ENCODE data around the gene MSH5. TPM values are rescaled to one million over a fixed set of nuclear protein-coding genes. Genes with fewer than 3 reads are reported as not detected.

MSH5 gene
- total and polyA plus RNA-seq, 2 of the 13 experiments (the other 11 are each of a cell fraction or from before 2014, with no cell fraction given), result 10.2 to 38.7 TPM

DNA sequence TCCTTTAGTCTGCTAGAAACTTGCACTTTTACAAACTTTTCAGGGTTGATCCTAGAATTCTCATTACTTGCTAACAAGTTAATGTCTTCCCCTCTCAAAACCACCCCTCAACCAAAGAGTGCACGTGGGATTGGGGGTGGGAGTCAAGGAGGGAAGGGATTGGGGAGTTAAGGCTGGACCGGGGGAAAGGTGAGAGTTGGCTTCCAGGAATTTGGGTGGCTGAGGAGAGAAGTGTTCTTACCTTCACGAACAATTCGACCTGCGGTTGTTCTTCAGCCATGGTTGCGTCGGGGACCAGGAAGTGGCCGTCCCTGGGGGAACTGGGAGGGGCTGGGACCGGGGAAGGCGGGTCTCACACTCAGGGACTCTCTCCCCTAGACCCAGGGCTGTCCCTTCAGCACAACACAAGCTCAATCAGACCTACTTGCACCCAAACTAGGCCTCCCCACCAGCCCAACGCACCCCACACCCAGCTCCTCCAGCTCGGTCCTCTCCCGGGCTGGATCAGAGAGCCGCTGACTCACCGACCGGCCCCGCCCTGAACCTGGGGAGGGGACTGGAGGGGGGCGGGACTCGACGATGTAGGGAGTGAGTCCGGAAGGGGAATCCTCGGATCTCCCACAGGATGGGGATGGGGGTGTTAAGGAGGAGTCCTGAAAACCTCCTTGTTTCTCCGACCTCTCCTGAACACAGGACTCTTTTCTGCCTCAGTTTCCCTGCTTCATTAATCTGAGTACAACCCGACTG lies 3.6 kb upstream of the MSH5 start, which contains the start of gene CLIC1:
TSS of gene CLIC1 (minus strand) at position 510 of the 747 bp plus-strand sequence. CDS start at position 280, 230 bp downstream.
- peak within 1 kb of the TSS; percentile 98 for H3K4me2 ChIP-seq (ENCODE audit: low read depth, low read length)
- H4K20me1 ChIP-seq (ENCODE audit: insufficient read depth, low read length), result peaks cover 24% of the 10 kb centered on the region; the same call in 1 of the 2 replicates
- ATAC-seq (peak; percentile 55), FAIRE-seq (peak; percentile 76), DNase-seq (ENCODE audit: low spot score) (peak; percentile 88)
- peaks cover 73% of the 10 kb centered on the region for H3K4me1 ChIP-seq (ENCODE audit: insufficient read depth, low read length)
- intact Hi-C loops (cut with micrococcal nuclease; ENCODE audit: unreplicated experiment), result loop anchor here (5.0 kb wide), 2 partner anchors 34 to 71 kb away; partner anchors contain the start of genes ABHD16A and LSM2
- no peaks in the 10 kb centered on the region for H3K9me3 ChIP-seq (ENCODE audit: low read length)
- peak within 1 kb of the TSS; percentile 99 for H3K27ac ChIP-seq (ENCODE audit: extremely low read length, insufficient read depth, low read length)
- peaks cover 16 to 32% of the 10 kb centered on the region in 2 experiments for H3K36me3 ChIP-seq (replicated peaks in 1 of 2; ENCODE audit: control insufficient read depth in 1 of 2, insufficient read depth in 2 of 2, low read length in 2 of 2)
- TSS peak; percentile 60 for BruUV-seq (replicated peaks)
- no peak within 1 kb of the TSS for H2AFZ ChIP-seq (ENCODE audit: low read length)
- POLR2A ChIA-PET, result interaction anchor here (0.5 to 11.3 kb wide), 35 partner anchors 7 to 1236 kb away, joined by 3 to 279 read pairs (median 20); partner anchors contain the start of genes ABHD16A, APOM, BAG6 and C6orf47
- peaks cover 41% of the 10 kb centered on the region for H3K79me2 ChIP-seq (ENCODE audit: insufficient read depth, low read length)
- CTCF ChIA-PET (ENCODE audit: low intra/inter-chr PET ratio, low total read pairs), result no interaction called here
- H3K9ac ChIP-seq (ENCODE audit: insufficient read depth, low read depth, low read length), result peak within 1 kb of the TSS; percentile 98
- no peaks in the 10 kb centered on the region; a peak in 1 of 5 replicates for H3K27me3 ChIP-seq (ENCODE audit: control insufficient read depth in 1 of 2, insufficient read depth in 2 of 2, low read length in 2 of 2)
- in situ Hi-C loops (cut with HindIII; ENCODE audit: extremely low pct_ligation_motif_present, low pct_unique_long_range_greater_than_20kb), result no loop called here
- H3K4me3 ChIP-seq (replicated peaks in 1 of 3; ENCODE audit: insufficient read depth in 1 of 3, low read depth in 2 of 3, low read length in 3 of 3), result peak within 1 kb of the TSS; percentile 71 to 92 (median 92)
- WGBS (ENCODE audit: low lambda C conversion rate), result under 1% methylated on average over 22 of the region's 24 CpGs
- TF ChIP-seq TAF15 (IDR thresholded peaks at IDR 0.05; ENCODE audit: low read depth, low read length, poor library complexity, severe bottlenecking) (peak; percentile 68), KLF12 (CRISPR knock-in tag; IDR thresholded peaks at IDR 0.05; ENCODE audit: borderline replicate concordance) (no peak), GZF1 (CRISPR knock-in tag; IDR thresholded peaks at IDR 0.05) (peak; percentile 36; the same call in 1 of the 2 replicates), ZNF562 (CRISPR knock-in tag; IDR thresholded peaks at IDR 0.05; ENCODE audit: borderline replicate concordance) (no peak), ZNF674 (CRISPR knock-in tag; IDR thresholded peaks at IDR 0.05; ENCODE audit: low read depth) (no peak), MED13 (CRISPR knock-in tag; IDR thresholded peaks at IDR 0.05) (no peak), ZNF816 (CRISPR knock-in tag; IDR thresholded peaks at IDR 0.05; ENCODE audit: borderline replicate concordance) (peak; percentile 51; the same call in 1 of the 2 replicates), RFX3 (CRISPR knock-in tag; IDR thresholded peaks at IDR 0.05) (no peak), HNRNPH1 (optimal IDR thresholded peaks at IDR 0.05; ENCODE audit: low read depth, low read length) (peak; percentile 92), ZNF329 (CRISPR knock-in tag; IDR thresholded peaks at IDR 0.05; ENCODE audit: low read depth) (0 out of 2 replicates have a peak, but pooled peaks have one; percentile 52), ZSCAN9 (CRISPR knock-in tag; IDR thresholded peaks at IDR 0.05; ENCODE audit: borderline replicate concordance) (peak; percentile 92), REL (CRISPR knock-in tag; conservative IDR thresholded peaks at IDR 0.05) (peak; percentile 79; the same call in 1 of the 2 replicates), PHF5A (CRISPR knock-in tag; IDR thresholded peaks at IDR 0.05; ENCODE audit: low read depth, unreplicated experiment) (no peak), SIX4 (CRISPR knock-in tag; IDR thresholded peaks at IDR 0.05) (0 out of 2 replicates have a peak, but pooled peaks have one; percentile 20), ZNF17 (CRISPR knock-in tag; IDR thresholded peaks at IDR 0.05) (no peak)
- TF ChIP-seq, protein P1, sequence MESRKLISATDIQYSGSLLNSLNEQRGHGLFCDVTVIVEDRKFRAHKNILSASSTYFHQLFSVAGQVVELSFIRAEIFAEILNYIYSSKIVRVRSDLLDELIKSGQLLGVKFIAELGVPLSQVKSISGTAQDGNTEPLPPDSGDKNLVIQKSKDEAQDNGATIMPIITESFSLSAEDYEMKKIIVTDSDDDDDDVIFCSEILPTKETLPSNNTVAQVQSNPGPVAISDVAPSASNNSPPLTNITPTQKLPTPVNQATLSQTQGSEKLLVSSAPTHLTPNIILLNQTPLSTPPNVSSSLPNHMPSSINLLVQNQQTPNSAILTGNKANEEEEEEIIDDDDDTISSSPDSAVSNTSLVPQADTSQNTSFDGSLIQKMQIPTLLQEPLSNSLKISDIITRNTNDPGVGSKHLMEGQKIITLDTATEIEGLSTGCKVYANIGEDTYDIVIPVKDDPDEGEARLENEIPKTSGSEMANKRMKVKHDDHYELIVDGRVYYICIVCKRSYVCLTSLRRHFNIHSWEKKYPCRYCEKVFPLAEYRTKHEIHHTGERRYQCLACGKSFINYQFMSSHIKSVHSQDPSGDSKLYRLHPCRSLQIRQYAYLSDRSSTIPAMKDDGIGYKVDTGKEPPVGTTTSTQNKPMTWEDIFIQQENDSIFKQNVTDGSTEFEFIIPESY (CRISPR knock-in tag; IDR thresholded peaks at IDR 0.05), result peak; percentile 33; the same call in 1 of the 2 replicates
- TF ChIP-seq, protein P2, sequence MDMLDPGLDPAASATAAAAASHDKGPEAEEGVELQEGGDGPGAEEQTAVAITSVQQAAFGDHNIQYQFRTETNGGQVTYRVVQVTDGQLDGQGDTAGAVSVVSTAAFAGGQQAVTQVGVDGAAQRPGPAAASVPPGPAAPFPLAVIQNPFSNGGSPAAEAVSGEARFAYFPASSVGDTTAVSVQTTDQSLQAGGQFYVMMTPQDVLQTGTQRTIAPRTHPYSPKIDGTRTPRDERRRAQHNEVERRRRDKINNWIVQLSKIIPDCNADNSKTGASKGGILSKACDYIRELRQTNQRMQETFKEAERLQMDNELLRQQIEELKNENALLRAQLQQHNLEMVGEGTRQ (IDR thresholded peaks at IDR 0.05; ENCODE audit: low read depth, low read length), result no peak
- TF ChIP-seq, protein P2 (CRISPR knock-in tag; IDR thresholded peaks at IDR 0.05; ENCODE audit: borderline replicate concordance), result no peak

All from HepG2 (cell line).